ENCODE results near the gene TOMM20L.

- no peak for TF ChIP-seq SP1 (IDR thresholded peaks at IDR 0.05)
- TF ChIP-seq ZNF384 (IDR thresholded peaks at IDR 0.05): no peak
- TF ChIP-seq NFRKB (IDR thresholded peaks at IDR 0.05): no peak
These were observed 3.2 kb downstream of the TOMM20L start for GRCh38 chr14:58398895-58399294.
